ENCODE data around the gene RGS6. TPM values are rescaled to one million over a fixed set of nuclear protein-coding genes. Genes with fewer than 3 reads are reported as not detected.

The RGS6 gene
- total RNA-seq, 1 experiment from 2014 or later: not detected

GRCh38 chr14:72123755-72124154, 191.5 kb downstream of the RGS6 start:
- no peak for TF ChIP-seq CTCF (IDR thresholded peaks at IDR 0.05; ENCODE audit: unreplicated experiment)
- CTCF ChIA-PET: no interaction called here
- intact Hi-C loops (cut with micrococcal nuclease): no loop called here
- H3K4me1 Mint-ChIP-seq (ENCODE audit: insufficient read depth, unreplicated experiment): no peaks in the 10 kb centered on the region
- H3K27me3 Mint-ChIP-seq (ENCODE audit: insufficient read depth, unreplicated experiment): peaks cover 25% of the 10 kb centered on the region
- H3K4me3 Mint-ChIP-seq (ENCODE audit: unreplicated experiment): no peak overlapping the region
- POLR2A ChIA-PET: no interaction called here
- H3K27ac Mint-ChIP-seq (ENCODE audit: low read depth, unreplicated experiment): no peak overlapping the region
- no TSS peak for BruUV-seq (replicated peaks)
- H3K36me3 Mint-ChIP-seq (ENCODE audit: insufficient read depth, unreplicated experiment): no peaks in the 10 kb centered on the region
- no peak for DNase-seq (ENCODE audit: unreplicated experiment)
- H3K9me3 Mint-ChIP-seq (ENCODE audit: unreplicated experiment): no peaks in the 10 kb centered on the region

GRCh38 chr14:72124171-72124570, 191.9 kb downstream of the RGS6 start:
- TF ChIP-seq CTCF (IDR thresholded peaks at IDR 0.05; ENCODE audit: unreplicated experiment): no peak
- no peaks in the 10 kb centered on the region for H3K9me3 Mint-ChIP-seq (ENCODE audit: unreplicated experiment)
- no peak overlapping the region for H3K27ac Mint-ChIP-seq (ENCODE audit: low read depth, unreplicated experiment)
- ChIA-PET CTCF (interaction anchor here (0.6 kb wide), 1 partner anchor 297 kb away, joined by 4 read pairs; no protein-coding TSS in a partner anchor), POLR2A (no interaction called here)
- no peaks in the 10 kb centered on the region for H3K4me1 Mint-ChIP-seq (ENCODE audit: insufficient read depth, unreplicated experiment)
- H3K4me3 Mint-ChIP-seq (ENCODE audit: unreplicated experiment): no peak overlapping the region
- no peak for DNase-seq (ENCODE audit: unreplicated experiment)
- intact Hi-C loops (cut with micrococcal nuclease): no loop called here
- no peaks in the 10 kb centered on the region for H3K36me3 Mint-ChIP-seq (ENCODE audit: insufficient read depth, unreplicated experiment)
- H3K27me3 Mint-ChIP-seq (ENCODE audit: insufficient read depth, unreplicated experiment): peaks cover 20% of the 10 kb centered on the region
- no TSS peak for BruUV-seq (replicated peaks)

DNA sequence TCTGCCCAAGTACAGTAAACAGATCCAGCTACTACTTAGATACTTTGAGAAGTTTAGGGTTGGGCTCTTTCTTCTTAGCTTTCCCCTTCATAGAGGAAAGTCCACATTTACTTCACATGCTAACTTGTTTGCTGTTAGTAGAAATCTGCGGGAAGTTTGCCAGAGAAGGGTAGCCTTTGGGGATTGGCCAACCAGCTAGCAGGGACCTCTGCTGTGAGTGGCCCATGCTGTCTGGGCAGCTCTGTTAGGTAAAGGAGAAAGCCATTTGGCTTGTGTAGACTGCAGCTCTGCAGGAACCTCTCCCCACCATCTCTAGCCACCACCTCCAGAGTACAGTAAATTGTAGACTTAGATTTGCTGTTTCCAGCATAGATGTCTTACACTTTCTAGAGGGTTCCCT, 193.9 kb downstream of the RGS6 start:
- ChIA-PET CTCF (no interaction called here), POLR2A (no interaction called here)
- H3K4me3 Mint-ChIP-seq (ENCODE audit: unreplicated experiment): no peak overlapping the region
- H3K4me1 Mint-ChIP-seq (ENCODE audit: insufficient read depth, unreplicated experiment): no peaks in the 10 kb centered on the region
- no TSS peak for BruUV-seq (replicated peaks)
- H3K9me3 Mint-ChIP-seq (ENCODE audit: unreplicated experiment): no peaks in the 10 kb centered on the region
- DNase-seq (ENCODE audit: unreplicated experiment): no peak
- intact Hi-C loops (cut with micrococcal nuclease): no loop called here
- no peak overlapping the region for H3K27ac Mint-ChIP-seq (ENCODE audit: low read depth, unreplicated experiment)
- TF ChIP-seq CTCF (IDR thresholded peaks at IDR 0.05; ENCODE audit: unreplicated experiment): no peak
- peaks cover 8% of the 10 kb centered on the region for H3K27me3 Mint-ChIP-seq (ENCODE audit: insufficient read depth, unreplicated experiment)
- H3K36me3 Mint-ChIP-seq (ENCODE audit: insufficient read depth, unreplicated experiment): no peaks in the 10 kb centered on the region

GRCh38 chr14:72126561-72126960, 194.3 kb downstream of the RGS6 start:
- no peak for DNase-seq (ENCODE audit: unreplicated experiment)
- no peak for TF ChIP-seq CTCF (IDR thresholded peaks at IDR 0.05; ENCODE audit: unreplicated experiment)
- ChIA-PET POLR2A (no interaction called here), CTCF (no interaction called here)
- peaks cover 8% of the 10 kb centered on the region for H3K27me3 Mint-ChIP-seq (ENCODE audit: insufficient read depth, unreplicated experiment)
- H3K9me3 Mint-ChIP-seq (ENCODE audit: unreplicated experiment): no peaks in the 10 kb centered on the region
- H3K4me3 Mint-ChIP-seq (ENCODE audit: unreplicated experiment): no peak overlapping the region
- no peak overlapping the region for H3K27ac Mint-ChIP-seq (ENCODE audit: low read depth, unreplicated experiment)
- BruUV-seq (replicated peaks): no TSS peak
- H3K36me3 Mint-ChIP-seq (ENCODE audit: insufficient read depth, unreplicated experiment): no peaks in the 10 kb centered on the region
- intact Hi-C loops (cut with micrococcal nuclease): no loop called here
- no peaks in the 10 kb centered on the region for H3K4me1 Mint-ChIP-seq (ENCODE audit: insufficient read depth, unreplicated experiment)

Data from MCF 10A (cell line).